LNCaP clone FGC (cell line): Measurements from ENCODE around the gene ARRDC5.
"Not testable (repeated sequence)": the region's sequence is repeated elsewhere in the genome, so short reads cannot be mapped to it uniquely, and the experiment has no call there.

Source experiments
- DNase-seq: peaks from one replicate; pipeline ENCODE4 v3.0.0-alpha.2; 2011; ENCODE audit warnings: low read depth
- H3K4me3 ChIP-seq: 2 replicates; pipeline ENCODE4 v1.5.1; 2011; ENCODE audit warnings: mild to moderate bottlenecking, low read depth, low read length, control low read depth
- CTCF ChIP-seq: IDR thresholded peaks from 2 replicates; pipeline ENCODE4 v1.5.1; 2012; ENCODE audit warnings: mild to moderate bottlenecking; ENCODE audit not compliant: control insufficient read depth, insufficient read depth; ENCODE audit errors: extremely low read depth

The ARRDC5 gene

GRCh38 chr19:4902796-4903195 is at the start of gene ARRDC5:
Gene ARRDC5, minus strand, starts transcription at chr19:4902896. Its CDS starts 71 bp downstream, at chr19:4902825.
- H3K4me3 ChIP-seq, result no peak within 1 kb of the TSS
- no peak for TF ChIP-seq CTCF
- DNase-seq, result no peak

DNA sequence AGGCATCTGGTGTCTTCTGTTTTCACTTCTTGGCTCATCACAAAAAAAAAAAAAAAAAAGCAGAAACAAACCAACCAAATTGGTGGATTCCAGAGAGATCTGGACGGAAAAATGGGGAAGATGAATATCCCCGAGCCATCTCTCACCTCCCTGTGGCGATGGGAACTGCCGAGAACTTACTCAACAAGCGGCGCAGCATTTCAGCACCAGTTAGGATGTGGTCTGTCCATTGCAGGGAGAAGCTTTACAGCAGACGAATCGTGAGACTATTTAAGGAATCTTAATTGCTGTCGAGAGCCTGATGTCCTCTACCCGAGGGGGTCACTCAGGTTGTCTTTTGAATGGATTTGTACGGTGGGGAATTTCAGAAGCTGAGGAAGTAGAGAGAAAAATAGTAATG is 49.0 kb upstream of the ARRDC5 start:
- H3K4me3 ChIP-seq, result no peak overlapping the region
- DNase-seq, result no peak
- TF ChIP-seq CTCF, result no peak

DNA sequence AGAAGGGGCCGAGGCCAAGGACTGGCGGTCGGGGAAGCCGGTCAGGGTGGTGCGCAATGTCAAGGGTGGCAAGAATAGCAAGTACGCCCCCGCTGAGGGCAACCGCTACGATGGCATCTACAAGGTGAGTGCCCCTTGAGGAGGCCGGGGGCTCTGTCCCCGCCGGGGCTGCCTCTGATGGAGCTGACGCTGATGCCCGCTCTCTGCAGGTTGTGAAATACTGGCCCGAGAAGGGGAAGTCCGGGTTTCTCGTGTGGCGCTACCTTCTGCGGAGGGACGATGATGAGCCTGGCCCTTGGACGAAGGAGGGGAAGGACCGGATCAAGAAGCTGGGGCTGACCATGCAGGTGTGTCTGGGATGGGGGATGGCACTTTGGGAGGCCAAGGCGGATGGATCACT is 48.0 kb upstream of the ARRDC5 start:
- not testable (repeated sequence) for DNase-seq, H3K4me3 ChIP-seq

GRCh38 chr19:4941638-4942169 is 39.0 kb upstream of the ARRDC5 start:
- DNase-seq, H3K4me3 ChIP-seq: not testable (repeated sequence)

DNA sequence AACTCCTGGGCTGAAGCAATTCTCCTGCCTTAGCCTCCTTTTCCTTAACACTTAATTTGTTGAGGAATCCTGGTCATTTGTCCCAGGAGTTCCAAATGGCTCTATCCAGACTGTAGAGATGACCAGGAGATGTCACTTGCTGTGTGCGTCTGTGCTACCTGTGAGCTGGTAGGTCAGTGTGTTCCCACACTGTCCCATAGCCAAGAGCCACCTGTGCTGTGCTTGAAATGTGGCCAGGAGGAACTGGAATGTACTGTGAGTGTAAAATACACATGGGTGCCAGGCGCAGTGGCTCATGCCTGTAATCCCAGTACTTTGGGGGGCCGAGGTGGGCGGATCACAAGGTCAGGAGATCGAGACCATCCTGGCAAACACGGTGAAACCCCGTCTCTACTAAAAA is 36.8 kb upstream of the ARRDC5 start:
- TF ChIP-seq CTCF, result no peak
- DNase-seq, result peak; percentile 80
- H3K4me3 ChIP-seq, result no peak overlapping the region

DNA sequence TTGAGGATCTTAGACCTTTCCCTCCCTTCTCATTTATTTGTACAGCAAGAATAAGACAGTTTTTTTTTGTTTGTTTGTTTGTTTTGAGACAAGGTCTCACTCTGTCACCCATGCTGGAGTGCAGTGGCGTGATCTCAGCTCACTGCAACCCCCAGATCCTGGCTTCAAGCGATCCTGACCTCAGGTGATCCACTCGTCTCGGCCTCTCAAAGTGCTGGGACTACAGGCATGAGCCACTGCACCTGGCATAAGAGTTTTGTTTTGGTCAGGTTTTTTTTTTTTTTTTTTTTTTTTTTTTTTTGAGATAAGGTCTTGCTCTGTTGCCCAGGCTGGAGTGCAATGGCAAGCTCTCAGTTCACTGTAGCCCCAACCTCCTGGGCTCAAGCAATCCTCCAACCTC is 35.8 kb upstream of the ARRDC5 start:
- not testable (repeated sequence) for H3K4me3 ChIP-seq, DNase-seq

DNA sequence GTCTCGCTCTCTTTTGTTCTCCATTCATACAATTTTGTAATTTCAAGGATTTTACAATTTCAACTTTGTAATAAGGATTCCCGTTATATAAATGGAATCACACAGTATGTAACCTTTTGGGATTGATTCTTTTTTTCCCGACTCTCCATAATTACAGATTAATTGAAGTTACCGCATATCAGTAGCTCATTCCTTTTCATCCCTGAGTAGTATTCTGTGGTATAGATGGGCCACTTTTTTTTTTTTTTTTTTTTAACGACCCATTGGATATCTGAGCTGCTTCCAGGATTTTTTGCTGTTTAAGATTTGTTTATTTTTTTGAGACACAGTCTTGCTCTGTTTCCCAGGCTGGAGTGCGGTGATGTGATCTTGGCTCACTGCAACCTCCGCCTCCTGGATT is 34.4 kb upstream of the ARRDC5 start:
- H3K4me3 ChIP-seq, result no peak overlapping the region
- TF ChIP-seq CTCF, result no peak
- no peak for DNase-seq

- DNase-seq, result no peak
- no peak overlapping the region for H3K4me3 ChIP-seq
- no peak for TF ChIP-seq CTCF
These were observed 32.7 kb upstream of the ARRDC5 start for GRCh38 chr19:4935444-4935843.

DNA sequence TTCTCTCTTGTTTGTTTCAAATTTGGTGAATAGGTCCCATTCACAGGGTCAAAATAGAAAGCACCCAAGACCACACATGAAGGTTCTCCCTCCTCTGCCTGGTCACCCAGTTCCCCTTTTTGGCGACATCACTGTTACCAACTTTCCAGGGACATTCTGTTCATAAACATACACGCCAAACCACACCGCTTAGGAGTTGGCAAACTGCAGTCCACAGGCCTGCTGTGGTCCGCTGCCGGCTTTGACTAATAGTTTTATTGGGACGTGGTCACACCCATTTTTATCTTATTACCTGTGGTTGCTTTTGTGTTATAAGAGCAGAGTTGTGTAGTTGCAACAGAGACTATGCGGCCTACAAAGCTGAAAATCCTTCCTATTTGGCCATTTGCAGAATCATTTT is 30.8 kb upstream of the ARRDC5 start:
- TF ChIP-seq CTCF, result no peak
- H3K4me3 ChIP-seq, result no peak overlapping the region
- peak; percentile 19 for DNase-seq
